ENCODE results near the gene PTPRE. TPM values are rescaled to one million over a fixed set of nuclear protein-coding genes. Genes with fewer than 3 reads are reported as not detected.

PTPRE gene
- total RNA-seq, 1 donor from 2014 or later: 2.4 TPM

- Mint-ChIP-seq H3K4me3 (ENCODE audit: low read depth) (no peak overlapping the region), H3K27ac (no peak overlapping the region), H3K27me3 (peaks cover 56% of the 10 kb centered on the region), H3K4me1 (ENCODE audit: low read depth) (peaks cover 6% of the 10 kb centered on the region), H3K36me3 (ENCODE audit: insufficient read depth) (no peaks in the 10 kb centered on the region), H3K9me3 (ENCODE audit: low read depth) (peaks cover 2% of the 10 kb centered on the region)
- no peak for DNase-seq (ENCODE audit: low spot score, unreplicated experiment)
- TF ChIP-seq CTCF (IDR thresholded peaks at IDR 0.05; ENCODE audit: unreplicated experiment): no peak
Measured at GRCh38 chr10:127937069-127937468, 30.2 kb downstream of the PTPRE start.

GRCh38 chr10:127937915-127938463 is 31.1 kb downstream of the PTPRE start:
- peaks cover 6% of the 10 kb centered on the region for H3K4me1 Mint-ChIP-seq (ENCODE audit: low read depth)
- no peak overlapping the region for H3K4me3 Mint-ChIP-seq (ENCODE audit: low read depth)
- H3K36me3 Mint-ChIP-seq (ENCODE audit: insufficient read depth): no peaks in the 10 kb centered on the region
- no peak for DNase-seq (ENCODE audit: low spot score, unreplicated experiment)
- no peak for TF ChIP-seq CTCF (IDR thresholded peaks at IDR 0.05; ENCODE audit: unreplicated experiment)
- peaks cover 61% of the 10 kb centered on the region for H3K27me3 Mint-ChIP-seq
- peaks cover under 1% of the 10 kb centered on the region for H3K9me3 Mint-ChIP-seq (ENCODE audit: low read depth)
- no peak overlapping the region for H3K27ac Mint-ChIP-seq

GRCh38 chr10:127939786-127940330 is 33.0 kb downstream of the PTPRE start:
- Mint-ChIP-seq H3K4me3 (ENCODE audit: low read depth) (no peak overlapping the region), H3K36me3 (ENCODE audit: insufficient read depth) (no peaks in the 10 kb centered on the region), H3K27ac (no peak overlapping the region), H3K27me3 (peaks cover 64% of the 10 kb centered on the region), H3K9me3 (ENCODE audit: low read depth) (no peaks in the 10 kb centered on the region), H3K4me1 (ENCODE audit: low read depth) (peaks cover 6% of the 10 kb centered on the region)
- DNase-seq (ENCODE audit: low spot score, unreplicated experiment): no peak
- no peak for TF ChIP-seq CTCF (IDR thresholded peaks at IDR 0.05; ENCODE audit: unreplicated experiment)

- Mint-ChIP-seq H3K9me3 (ENCODE audit: low read depth) (no peaks in the 10 kb centered on the region), H3K36me3 (ENCODE audit: insufficient read depth) (no peaks in the 10 kb centered on the region), H3K4me3 (ENCODE audit: low read depth) (no peak overlapping the region), H3K27ac (peak overlapping the region; percentile 30), H3K4me1 (ENCODE audit: low read depth) (peaks cover 6% of the 10 kb centered on the region), H3K27me3 (peaks cover 56% of the 10 kb centered on the region)
- no peak for DNase-seq (ENCODE audit: low spot score, unreplicated experiment)
- no peak for TF ChIP-seq CTCF (IDR thresholded peaks at IDR 0.05; ENCODE audit: unreplicated experiment)
Measured at GRCh38 chr10:127940866-127941640, 34.1 kb downstream of the PTPRE start.

GRCh38 chr10:127942811-127943210 is 35.9 kb downstream of the PTPRE start:
- Mint-ChIP-seq H3K9me3 (ENCODE audit: low read depth) (no peaks in the 10 kb centered on the region), H3K27me3 (peaks cover 50% of the 10 kb centered on the region), H3K36me3 (ENCODE audit: insufficient read depth) (no peaks in the 10 kb centered on the region), H3K27ac (no peak overlapping the region), H3K4me1 (ENCODE audit: low read depth) (peaks cover 5% of the 10 kb centered on the region), H3K4me3 (ENCODE audit: low read depth) (no peak overlapping the region)
- TF ChIP-seq CTCF (IDR thresholded peaks at IDR 0.05; ENCODE audit: unreplicated experiment): no peak
- DNase-seq (ENCODE audit: low spot score, unreplicated experiment): no peak

Measured in progenitor cell of endocrine pancreas (in vitro differentiated cells).